Stomach (tissue), 9 donors: ENCODE data around the gene FBXL15. TPM values are rescaled to one million over a fixed set of nuclear protein-coding genes. Genes with fewer than 3 reads are reported as not detected.

ENCODE experiments used
- DNase-seq, 2 donors: peaks; one replicate each; pipeline versions ENCODE4 v3.0.0 to v3.0.0-alpha.2; 2013 to 2019
- H3K27ac ChIP-seq, 5 donors: fragments of 200-600 bp in 4 of 5; sonication (generic) in 4 of 5; one replicate each; pipeline ENCODE4 v1.5.1; 2013 to 2019; ENCODE audit warnings: mild to moderate bottlenecking in 1 of 5, moderate library complexity in 1 of 5
- H3K27me3 ChIP-seq, 3 donors: fragments of 200-600 bp; sonication (generic); one replicate each; pipeline ENCODE4 v1.5.1; 2017 to 2019; ENCODE audit warnings: mixed run types in 1 of 3
- H3K36me3 ChIP-seq, 4 donors: fragments of 200-600 bp; sonication (generic); 1 replicate in 3 of 4; 2 replicates in 1 of 4; pipeline ENCODE4 v1.5.1; 2016 to 2019
- H3K4me1 ChIP-seq, 4 donors: fragments of 200-600 bp; sonication (generic); one replicate each; pipeline ENCODE4 v1.5.1; 2016 to 2019
- H3K4me3 ChIP-seq, 4 donors: fragments of 200-600 bp; sonication (generic) in 3 of 4; one replicate each; pipeline ENCODE4 v1.5.1; 2016 to 2019; ENCODE audit warnings: mild to moderate bottlenecking in 1 of 4
- H3K9me3 ChIP-seq, 4 donors: fragments of 200-600 bp; sonication (generic); one replicate each; pipeline ENCODE4 v1.5.1; 2016 to 2019
- EP300 ChIP-seq: sonication (generic); formaldehyde crosslinking; IDR thresholded peaks from one replicate; pipeline ENCODE4 v1.6.1; 2017; ENCODE audit warnings: antibody characterized with exemption
- POLR2A ChIP-seq, 4 donors: fragments of 450-650 bp; IDR thresholded peaks; one replicate each; pipeline ENCODE4 v1.6.1; 2016; ENCODE audit warnings: antibody characterized with exemption in 4 of 4, control low read depth in 2 of 4, mild to moderate bottlenecking in 1 of 4, moderate library complexity in 1 of 4
- POLR2AphosphoS5 ChIP-seq, 3 donors: sonication (generic); formaldehyde crosslinking; IDR thresholded peaks; one replicate each; pipeline ENCODE4 v1.6.1; 2016; ENCODE audit warnings: antibody characterized with exemption in 3 of 3
- WGBS, 5 donors: extraction: QIAGEN DNeasy Blood & Tissue Kit in 3 of 5; methylation state at CpG; one replicate each; pipeline versions ENCODE4 v1.1.5 to v1.1.7; 2013 to 2018; 5-methylcytosine and 5-hydroxymethylcytosine counted together
- intact Hi-C: fragments of 100-400 bp; cut with DNase I; formaldehyde crosslinking; loops from one replicate; pipeline ENCODE4 v1.15.1; 2023; ENCODE audit warnings: low total_unique reads
- polyA plus RNA-seq, 3 donors: library from polyadenylated mRNA; stranded (reverse); fragments of 200-250 nt; gene quantifications; one replicate each; pipeline ENCODE4 v1.2.3, GENCODE V29; 2013
- total RNA-seq, 5 donors: library from RNA; depleted of rRNA; stranded (reverse); fragments of >200 nt; gene quantifications; one replicate each; pipeline versions ENCODE4 v1.1.0 to v1.2.3, GENCODE V29; 2014 to 2016
- TF ChIP-seq, protein P1 (sequence below), 7 experiments: fragments of 450-650 bp in 4 of 7; fragments of 200-600 bp in 3 of 7; sonication (generic) in 3 of 7; IDR thresholded peaks; one replicate each; pipeline ENCODE4 v1.5.1; 2016 to 2019; ENCODE audit warnings: antibody characterized with exemption in 7 of 7, control low read depth in 2 of 7, mild to moderate bottlenecking in 1 of 7
- donor health status: healthy with polysubstance abuse.
- donor health status: Bipolar disorder and iron deficiency.
- donor health status: healthy.

The FBXL15 gene
- total and polyA plus RNA-seq, 8 donors = 3.5 to 315 (median 19.8) TPM

DNA sequence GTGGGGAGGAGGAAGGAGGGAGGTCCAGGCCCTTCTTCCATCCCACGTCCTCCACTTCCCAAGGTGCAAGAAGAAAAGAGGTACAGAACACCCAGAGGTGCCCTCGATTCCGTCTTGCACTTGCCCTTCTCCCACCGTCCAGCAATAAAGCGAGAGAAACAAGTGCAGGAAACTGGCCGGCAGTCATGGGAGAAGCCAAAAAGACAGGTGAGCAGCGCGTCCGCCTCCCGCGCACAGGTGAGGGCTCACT is 29.4 kb downstream of the FBXL15 start:
- no peaks in the 10 kb centered on the region for H3K9me3 ChIP-seq
- peaks cover 0 to 47% (median 29%) of the 10 kb centered on the region in 4 donors for H3K4me1 ChIP-seq
- intact Hi-C loops = no loop called here
- H3K27ac ChIP-seq = peak overlapping the region; percentile 82 to 94 (median 92)
- H3K36me3 ChIP-seq = no peaks in the 10 kb centered on the region
- TF ChIP-seq POLR2A (IDR thresholded peaks at IDR 0.05) = no peak
- no peak for TF ChIP-seq EP300
- no peak for TF ChIP-seq POLR2AphosphoS5 (IDR thresholded peaks at IDR 0.05)
- TF ChIP-seq, protein P1, sequence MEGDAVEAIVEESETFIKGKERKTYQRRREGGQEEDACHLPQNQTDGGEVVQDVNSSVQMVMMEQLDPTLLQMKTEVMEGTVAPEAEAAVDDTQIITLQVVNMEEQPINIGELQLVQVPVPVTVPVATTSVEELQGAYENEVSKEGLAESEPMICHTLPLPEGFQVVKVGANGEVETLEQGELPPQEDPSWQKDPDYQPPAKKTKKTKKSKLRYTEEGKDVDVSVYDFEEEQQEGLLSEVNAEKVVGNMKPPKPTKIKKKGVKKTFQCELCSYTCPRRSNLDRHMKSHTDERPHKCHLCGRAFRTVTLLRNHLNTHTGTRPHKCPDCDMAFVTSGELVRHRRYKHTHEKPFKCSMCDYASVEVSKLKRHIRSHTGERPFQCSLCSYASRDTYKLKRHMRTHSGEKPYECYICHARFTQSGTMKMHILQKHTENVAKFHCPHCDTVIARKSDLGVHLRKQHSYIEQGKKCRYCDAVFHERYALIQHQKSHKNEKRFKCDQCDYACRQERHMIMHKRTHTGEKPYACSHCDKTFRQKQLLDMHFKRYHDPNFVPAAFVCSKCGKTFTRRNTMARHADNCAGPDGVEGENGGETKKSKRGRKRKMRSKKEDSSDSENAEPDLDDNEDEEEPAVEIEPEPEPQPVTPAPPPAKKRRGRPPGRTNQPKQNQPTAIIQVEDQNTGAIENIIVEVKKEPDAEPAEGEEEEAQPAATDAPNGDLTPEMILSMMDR (IDR thresholded peaks at IDR 0.05) = no peak
- DNase-seq = no peak
- H3K4me3 ChIP-seq = peak overlapping the region; percentile 71 to 91 (median 82)
- H3K27me3 ChIP-seq = no peaks in the 10 kb centered on the region
- 0 to 1% (median 1%) methylated on average over 11 of the region's 11 CpGs for WGBS, 5 donors

DNA sequence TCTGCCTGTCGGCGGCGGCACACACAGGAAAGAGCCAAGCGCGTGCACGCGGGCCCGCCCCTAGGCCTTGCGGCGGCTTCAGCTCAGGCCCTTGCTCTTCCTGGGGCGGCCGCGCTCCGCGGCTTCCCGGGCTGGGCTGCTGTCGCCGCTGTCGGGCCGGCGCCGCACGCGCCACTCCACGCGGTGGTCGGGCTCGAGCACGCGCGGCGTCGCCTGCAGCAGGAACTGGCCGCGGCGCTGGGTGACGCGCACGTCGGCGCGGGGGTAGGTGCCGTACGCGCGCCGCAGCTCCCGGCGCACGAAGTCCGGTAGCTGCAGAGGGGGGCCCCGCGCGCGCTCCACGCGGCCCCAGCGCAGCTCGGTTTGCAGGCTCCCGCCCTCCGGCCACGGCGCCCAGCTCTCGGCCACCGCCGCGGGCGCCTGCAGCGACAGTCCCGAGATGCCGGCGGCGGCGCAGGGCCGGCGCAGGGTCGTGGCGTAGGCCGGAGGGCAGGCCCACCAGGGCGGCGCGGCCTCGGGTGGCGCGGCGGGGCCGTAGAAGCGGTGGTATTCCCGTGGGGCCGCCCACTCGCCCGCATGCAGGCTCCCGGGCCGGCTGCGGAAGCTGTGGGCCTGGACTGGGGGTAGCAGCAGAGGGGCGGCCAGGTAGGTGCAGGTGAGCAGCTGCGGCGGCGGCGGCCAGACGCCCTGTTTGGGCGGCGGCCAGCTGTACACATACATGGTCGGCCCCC is 29.9 kb downstream of the FBXL15 start:
- H3K9me3 ChIP-seq = no peaks in the 10 kb centered on the region
- TF ChIP-seq EP300 = no peak
- peak in 1 of 4 donors; percentile 16 for TF ChIP-seq POLR2A (IDR thresholded peaks at IDR 0.05)
- peak in 2 of 3 donors; percentile 67 to 69 for TF ChIP-seq POLR2AphosphoS5 (IDR thresholded peaks at IDR 0.05)
- H3K27me3 ChIP-seq = no peaks in the 10 kb centered on the region
- peak; percentile 90 to 96 for DNase-seq
- intact Hi-C loops = no loop called here
- H3K4me1 ChIP-seq = peaks cover 0 to 47% (median 29%) of the 10 kb centered on the region in 4 donors
- 0 to 1% (median 1%) methylated on average over 21 to 104 of the region's 104 CpGs for WGBS, 5 donors
- H3K36me3 ChIP-seq = peaks cover 0 to 5% (median 2%) of the 10 kb centered on the region in 4 donors
- H3K4me3 ChIP-seq = peak overlapping the region; percentile 71 to 91 (median 82)
- peak overlapping the region; percentile 82 to 94 (median 92) for H3K27ac ChIP-seq

DNA sequence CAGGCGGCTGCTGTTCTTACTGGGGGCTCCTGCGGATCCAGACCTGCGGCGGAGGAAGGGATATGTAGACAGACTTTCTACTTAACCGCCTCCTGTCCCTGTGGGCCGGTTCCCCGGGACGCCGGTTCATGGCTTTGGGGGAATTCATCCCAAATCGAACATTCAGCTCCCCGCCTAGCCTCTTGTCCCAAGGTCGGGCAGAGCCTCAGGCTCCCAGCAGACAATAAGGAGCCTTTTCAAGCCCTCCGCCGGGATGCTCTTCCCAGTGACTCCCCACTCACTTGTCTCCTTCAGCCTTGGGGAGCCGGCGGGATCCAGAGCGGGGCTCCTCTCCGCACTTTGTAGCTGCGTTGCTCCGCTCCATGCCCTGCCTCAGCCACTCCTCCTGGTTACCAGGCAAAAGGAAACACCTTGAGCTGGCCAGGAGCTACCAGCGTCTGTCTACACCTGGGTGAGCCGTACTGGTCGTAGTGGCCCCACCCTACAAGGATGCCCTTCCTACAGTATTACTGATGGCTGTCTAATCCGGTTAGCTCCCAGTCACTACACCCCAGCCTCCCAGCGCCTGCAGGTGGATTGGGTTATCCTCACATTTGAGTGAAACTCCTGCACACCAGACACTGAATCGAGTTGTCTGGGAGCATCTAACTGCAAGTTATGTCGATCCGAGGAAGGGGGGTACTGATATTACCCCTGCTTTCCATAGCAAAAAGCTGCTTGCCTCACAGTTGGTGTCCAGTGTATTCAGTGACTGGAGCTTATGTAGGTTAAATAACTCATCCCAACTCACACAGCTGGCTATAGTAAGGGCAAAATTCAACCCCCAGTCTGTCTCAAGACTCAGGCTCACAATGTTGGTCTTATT is 30.7 kb downstream of the FBXL15 start, which contains the start of gene C10orf95:
Gene C10orf95, minus strand, starts transcription at position 439 of the 865 bp plus-strand sequence. CDS start 450 bp downstream, outside the sequence.
- peaks cover 0 to 12% (median 5%) of the 10 kb centered on the region in 4 donors for H3K36me3 ChIP-seq
- no peaks in the 10 kb centered on the region for H3K27me3 ChIP-seq
- WGBS, 5 donors = 16 to 20% (median 17%) methylated on average over 19 to 28 of the region's 28 CpGs
- peak in 1 of 2 donors; percentile 71 for DNase-seq
- peak within 1 kb of the TSS; percentile 71 to 91 (median 82) for H3K4me3 ChIP-seq
- no peaks in the 10 kb centered on the region for H3K9me3 ChIP-seq
- intact Hi-C loops = no loop called here
- H3K4me1 ChIP-seq = peaks cover 0 to 55% (median 29%) of the 10 kb centered on the region in 4 donors
- TF ChIP-seq EP300 = no peak
- no peak for TF ChIP-seq POLR2A (IDR thresholded peaks at IDR 0.05)
- TF ChIP-seq POLR2AphosphoS5 (IDR thresholded peaks at IDR 0.05) = no peak
- TF ChIP-seq, protein P1 (IDR thresholded peaks at IDR 0.05) = no peak
- peak within 1 kb of the TSS; percentile 82 to 94 (median 92) for H3K27ac ChIP-seq

DNA sequence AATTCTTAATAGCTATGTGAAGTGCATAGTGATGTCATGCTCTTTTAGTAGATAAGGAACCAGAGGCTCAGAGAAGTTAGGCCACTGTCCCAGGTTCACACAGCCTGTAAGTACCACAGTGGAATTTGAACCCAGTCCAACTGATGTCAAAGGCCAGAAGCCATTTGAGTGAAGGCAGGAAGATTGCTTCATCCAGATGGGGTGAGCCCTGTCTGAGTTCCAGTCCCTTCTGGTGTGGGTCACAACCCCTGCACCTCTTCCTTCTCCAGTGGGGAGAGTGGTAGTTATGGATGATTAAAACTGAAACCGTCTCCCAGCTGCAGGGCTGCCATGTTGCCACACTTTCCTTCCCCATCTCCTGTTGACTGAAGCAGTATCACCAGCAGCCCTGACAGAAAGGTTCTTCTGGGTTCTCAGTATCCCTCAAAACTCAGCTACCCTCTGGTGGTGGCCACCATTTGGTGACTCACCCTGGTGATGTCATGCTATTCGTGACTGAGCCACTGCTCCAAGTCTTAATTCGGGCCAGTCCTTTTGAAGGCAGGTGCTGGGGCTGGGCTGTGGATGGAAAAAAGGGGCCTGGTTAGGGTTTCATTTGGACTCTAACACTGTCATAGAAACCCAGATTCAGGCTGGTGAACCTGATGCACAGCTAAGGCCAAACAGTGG is 32.2 kb downstream of the FBXL15 start:
- intact Hi-C loops = no loop called here
- H3K27me3 ChIP-seq = no peaks in the 10 kb centered on the region
- peak overlapping the region in 4 of 5 donors; percentile 41 to 94 (median 62) for H3K27ac ChIP-seq
- H3K4me3 ChIP-seq = no peak overlapping the region
- H3K36me3 ChIP-seq = peaks cover 0 to 12% (median 5%) of the 10 kb centered on the region in 4 donors
- DNase-seq = no peak
- no peaks in the 10 kb centered on the region for H3K9me3 ChIP-seq
- TF ChIP-seq, protein P1 (IDR thresholded peaks at IDR 0.05) = no peak
- TF ChIP-seq POLR2A (IDR thresholded peaks at IDR 0.05) = no peak
- TF ChIP-seq POLR2AphosphoS5 (IDR thresholded peaks at IDR 0.05) = no peak
- no peak for TF ChIP-seq EP300
- H3K4me1 ChIP-seq = peaks cover 0 to 57% (median 29%) of the 10 kb centered on the region in 4 donors
- 49 to 54% (median 53%) methylated on average over 3 of the region's 3 CpGs for WGBS, 5 donors
